ENCODE data around the gene LMNA. TPM values are rescaled to one million over a fixed set of nuclear protein-coding genes. Genes with fewer than 3 reads are reported as not detected.

Gene LMNA
- total and polyA plus RNA-seq, 2 of the 4 experiments (the other 2 are of a cell fraction), result 563 to 755 TPM

- Histone ChIP-seq H3K36me3 (ENCODE audit: control insufficient read depth, insufficient read depth, low read length) (no peaks in the 10 kb centered on the region), H2BK20ac (ENCODE audit: low read depth, low read length) (no peak overlapping the region), H3K9me1 (ENCODE audit: insufficient read depth, low read length) (no peaks in the 10 kb centered on the region), H3K18ac (ENCODE audit: low read depth, low read length) (no peak overlapping the region), H2AFZ (replicated peaks; ENCODE audit: low read length, poor library complexity) (no peak overlapping the region), H3K9me3 (ENCODE audit: control insufficient read depth, insufficient read depth, low read length) (no peaks in the 10 kb centered on the region), H2AK5ac (ENCODE audit: low read depth, low read length) (no peak overlapping the region), H4K91ac (ENCODE audit: insufficient read depth, low read depth, low read length) (no peak overlapping the region), H3K23ac (ENCODE audit: low read depth, low read length) (no peak overlapping the region), H3K27ac (ENCODE audit: insufficient read depth, low read length) (no peak overlapping the region), H2BK15ac (ENCODE audit: low read depth, low read length) (no peak overlapping the region), H3K4me1 (ENCODE audit: control insufficient read depth, insufficient read depth, low read length) (no peaks in the 10 kb centered on the region), H4K20me1 (ENCODE audit: insufficient read depth, low read length) (no peaks in the 10 kb centered on the region), H3K27me3 (ENCODE audit: control insufficient read depth, insufficient read depth, low read length) (peaks cover 17% of the 10 kb centered on the region; the same call in 1 of the 2 replicates), H2BK5ac (ENCODE audit: low read depth, low read length, poor library complexity, severe bottlenecking) (no peak overlapping the region), H3K9ac (ENCODE audit: low read depth, low read length) (no peak overlapping the region), H2AK9ac (replicated peaks; ENCODE audit: low read depth, low read length, poor library complexity) (no peak overlapping the region), H4K8ac (ENCODE audit: low read depth in 2 of 2, low read length in 2 of 2) (no peak overlapping the region), H3K79me1 (ENCODE audit: low read depth in 1 of 2, low read length in 2 of 2) (no peaks in the 10 kb centered on the region), H3K4me2 (ENCODE audit: low read depth, low read length) (no peak overlapping the region), H4K5ac (ENCODE audit: low read depth, low read length) (no peak overlapping the region), H2BK120ac (ENCODE audit: low read depth, low read length) (no peak overlapping the region), H3K14ac (replicated peaks; ENCODE audit: low read depth, low read length) (no peak overlapping the region), H3K4ac (ENCODE audit: low read depth, low read length) (no peak overlapping the region), H3K4me3 (ENCODE audit: insufficient read depth, low read depth, low read length) (no peak overlapping the region), H3K56ac (ENCODE audit: extremely low read depth, insufficient read depth, low read length) (no peak overlapping the region)
- POLR2A ChIA-PET (ENCODE audit: unreplicated experiment), result no interaction called here
- 66% methylated on average over 7 of the region's 7 CpGs; no CpG with 5 or more reads in 1 of the 2 experiments for WGBS, 2 experiments (ENCODE audit: extremely low coverage in 2 of 2, insufficient read length in 1 of 2)
- TF ChIP-seq CEBPB (IDR thresholded peaks at IDR 0.05; ENCODE audit: low read depth, low read length) (no peak), MXI1 (IDR thresholded peaks at IDR 0.05; ENCODE audit: borderline replicate concordance, low read depth, low read length) (no peak), RCOR1 (IDR thresholded peaks at IDR 0.05; ENCODE audit: insufficient replicate concordance, low read length) (no peak), POLR2A (IDR thresholded peaks at IDR 0.05; ENCODE audit: low read depth, low read length) (no peak), FOS (IDR thresholded peaks at IDR 0.05; ENCODE audit: low read depth, low read length) (no peak), MAFK (IDR thresholded peaks at IDR 0.05; ENCODE audit: low read depth, low read length) (no peak), RAD21 (IDR thresholded peaks at IDR 0.05; ENCODE audit: low read length) (no peak), BHLHE40 (IDR thresholded peaks at IDR 0.05; ENCODE audit: low read depth, low read length) (no peak), ELK1 (IDR thresholded peaks at IDR 0.05; ENCODE audit: borderline replicate concordance, low read depth, low read length) (no peak), USF2 (IDR thresholded peaks at IDR 0.05; ENCODE audit: low read depth, low read length) (no peak), CTCF (conservative IDR thresholded peaks at IDR 0.05; ENCODE audit: low read depth, low read length) (no peak), NFE2L2 (IDR thresholded peaks at IDR 0.05; ENCODE audit: low read depth, low read length) (no peak), SMC3 (IDR thresholded peaks at IDR 0.05; ENCODE audit: low read depth, low read length) (no peak), MAZ (IDR thresholded peaks at IDR 0.05; ENCODE audit: borderline replicate concordance, low read depth, low read length) (no peak), RFX5 (IDR thresholded peaks at IDR 0.05; ENCODE audit: low read depth, low read length) (no peak), CHD1 (IDR thresholded peaks at IDR 0.05; ENCODE audit: low read depth, low read length) (no peak)
- DNase-seq, result no peak
- in situ Hi-C loops (cut with MboI; ENCODE audit: low sequenced_read_pairs), result no loop called here
- CTCF ChIA-PET, result interaction anchor here (0.6 kb wide), 1 partner anchor 10 kb away, joined by 3 read pairs; no protein-coding TSS in a partner anchor
- ATAC-seq (ENCODE audit: low read depth), result no peak
- intact Hi-C loops (cut with micrococcal nuclease), result no loop called here
- dilution Hi-C loops (cut with HindIII; ENCODE audit: low sequenced_read_pairs, unreplicated experiment), result no loop called here
- no TSS peak for BruUV-seq (replicated peaks)
These were observed 63.6 kb downstream of the LMNA start for GRCh38 chr1:156177919-156178654.
